Mesothelial cell of epicardium (in vitro differentiated cells): Measurements from ENCODE around the gene ENDOG. TPM values are rescaled to one million over a fixed set of nuclear protein-coding genes. Genes with fewer than 3 reads are reported as not detected.
"Not testable (repeated sequence)": the region's sequence is repeated elsewhere in the genome, so short reads cannot be mapped to it uniquely, and the experiment has no call there.

Experiments
- DNase-seq, 2 experiments: peaks; one replicate each; pipeline ENCODE4 v3.0.0; 2021; ENCODE audit warnings: low spot score in 2 of 2; ENCODE audit not compliant: unreplicated experiment in 2 of 2
- H3K27ac Mint-ChIP-seq: 2 replicates; pipeline ENCODE4 v1.8.0; 2021; ENCODE audit warnings: mixed read lengths
- H3K27me3 Mint-ChIP-seq: 2 replicates; pipeline ENCODE4 v1.8.0; 2021; ENCODE audit warnings: low read depth, mixed read lengths
- H3K36me3 Mint-ChIP-seq: 2 replicates; pipeline ENCODE4 v1.8.0; 2021; ENCODE audit warnings: mixed read lengths
- H3K4me1 Mint-ChIP-seq: 2 replicates; pipeline ENCODE4 v1.8.0; 2021; ENCODE audit warnings: mixed read lengths
- H3K4me3 Mint-ChIP-seq: 2 replicates; pipeline ENCODE4 v1.8.0; 2021; ENCODE audit warnings: mild to moderate bottlenecking, moderate library complexity, mixed read lengths
- H3K9me3 Mint-ChIP-seq: 2 replicates; pipeline ENCODE4 v1.8.0; 2021; ENCODE audit warnings: mixed read lengths
- total RNA-seq: library from RNA; stranded (reverse); gene quantifications from 3 replicates; pipeline ENCODE4 v1.2.1, GENCODE V29; 2021
- TF ChIP-seq, protein P1 (sequence below): fragments of 200-600 bp; sonication (generic); IDR thresholded peaks from one replicate; pipeline ENCODE4 v1.5.0; 2021; ENCODE audit warnings: antibody characterized with exemption; ENCODE audit not compliant: unreplicated experiment

Gene ENDOG
- total RNA-seq, 1 donor from 2014 or later, result 9.8 TPM

DNA sequence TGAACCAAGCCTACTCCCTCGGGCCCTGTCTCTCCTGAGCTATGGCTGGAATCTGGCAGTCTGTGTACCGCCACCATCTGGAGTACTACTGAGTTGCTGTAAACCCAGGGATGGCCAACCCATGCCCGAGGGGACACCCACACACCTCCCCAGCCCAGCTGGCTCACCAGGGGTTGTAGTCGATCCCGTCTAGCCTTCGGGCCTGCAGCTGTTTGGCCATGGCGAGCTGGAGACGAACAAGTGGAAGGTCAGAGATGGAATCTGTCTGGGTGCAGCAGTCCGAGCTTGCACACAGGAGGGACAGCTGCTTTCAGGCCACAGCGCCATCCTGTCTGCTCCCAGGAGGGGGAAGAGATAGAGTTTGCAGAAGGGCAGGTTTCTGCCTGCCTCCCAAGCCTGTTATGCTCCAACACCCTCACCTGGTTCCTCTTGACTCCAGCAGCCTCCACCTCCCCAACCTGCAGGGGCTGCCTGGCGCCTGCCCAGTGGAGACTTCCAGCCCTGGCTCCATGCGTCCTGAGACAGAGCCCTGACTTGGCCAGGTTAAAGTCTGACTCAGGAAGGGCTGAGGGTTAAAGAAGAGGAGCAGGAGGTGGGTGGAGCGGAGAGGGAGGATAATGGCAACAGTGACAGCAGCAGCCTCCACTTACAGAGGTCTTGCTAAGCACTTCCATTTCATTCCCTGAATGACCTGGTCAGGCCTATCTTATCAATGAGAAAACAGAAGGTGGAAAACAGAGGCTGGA, 27.1 kb downstream of the ENDOG start:
- peaks cover 10% of the 10 kb centered on the region for H3K36me3 Mint-ChIP-seq
- H3K27ac Mint-ChIP-seq, result peak overlapping the region; percentile 59
- H3K4me1 Mint-ChIP-seq, result peaks cover 9% of the 10 kb centered on the region
- no peak for DNase-seq
- H3K4me3 Mint-ChIP-seq, result peak overlapping the region; percentile 26
- TF ChIP-seq, protein P1, sequence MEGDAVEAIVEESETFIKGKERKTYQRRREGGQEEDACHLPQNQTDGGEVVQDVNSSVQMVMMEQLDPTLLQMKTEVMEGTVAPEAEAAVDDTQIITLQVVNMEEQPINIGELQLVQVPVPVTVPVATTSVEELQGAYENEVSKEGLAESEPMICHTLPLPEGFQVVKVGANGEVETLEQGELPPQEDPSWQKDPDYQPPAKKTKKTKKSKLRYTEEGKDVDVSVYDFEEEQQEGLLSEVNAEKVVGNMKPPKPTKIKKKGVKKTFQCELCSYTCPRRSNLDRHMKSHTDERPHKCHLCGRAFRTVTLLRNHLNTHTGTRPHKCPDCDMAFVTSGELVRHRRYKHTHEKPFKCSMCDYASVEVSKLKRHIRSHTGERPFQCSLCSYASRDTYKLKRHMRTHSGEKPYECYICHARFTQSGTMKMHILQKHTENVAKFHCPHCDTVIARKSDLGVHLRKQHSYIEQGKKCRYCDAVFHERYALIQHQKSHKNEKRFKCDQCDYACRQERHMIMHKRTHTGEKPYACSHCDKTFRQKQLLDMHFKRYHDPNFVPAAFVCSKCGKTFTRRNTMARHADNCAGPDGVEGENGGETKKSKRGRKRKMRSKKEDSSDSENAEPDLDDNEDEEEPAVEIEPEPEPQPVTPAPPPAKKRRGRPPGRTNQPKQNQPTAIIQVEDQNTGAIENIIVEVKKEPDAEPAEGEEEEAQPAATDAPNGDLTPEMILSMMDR, result no peak
- H3K9me3 Mint-ChIP-seq, result peaks cover 14% of the 10 kb centered on the region
- no peaks in the 10 kb centered on the region for H3K27me3 Mint-ChIP-seq

DNA sequence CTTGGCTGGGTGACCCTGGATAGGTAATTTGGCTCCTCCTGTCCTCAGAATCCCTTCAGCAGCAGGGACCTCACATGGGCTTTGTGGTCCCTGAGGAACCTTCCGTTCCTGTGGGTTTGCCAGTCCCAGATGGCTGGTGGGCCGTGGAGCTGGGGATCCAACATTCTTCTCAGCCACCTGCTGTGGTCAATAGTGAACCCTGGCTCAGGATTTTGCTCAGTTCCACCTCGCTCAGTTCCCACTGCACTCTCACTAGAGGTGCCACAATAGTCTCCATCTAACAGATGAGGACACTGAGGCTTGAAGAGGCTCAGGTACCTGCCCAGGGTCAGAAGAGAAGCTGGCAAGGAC, 28.4 kb downstream of the ENDOG start:
- H3K27ac Mint-ChIP-seq, result no peak overlapping the region
- H3K27me3 Mint-ChIP-seq, result no peaks in the 10 kb centered on the region
- H3K4me1 Mint-ChIP-seq, result peaks cover 9% of the 10 kb centered on the region
- no peak for DNase-seq
- peaks cover 27% of the 10 kb centered on the region for H3K9me3 Mint-ChIP-seq
- H3K36me3 Mint-ChIP-seq, result peaks cover 19% of the 10 kb centered on the region
- H3K4me3 Mint-ChIP-seq, result no peak overlapping the region
- TF ChIP-seq, protein P1, result no peak

DNA sequence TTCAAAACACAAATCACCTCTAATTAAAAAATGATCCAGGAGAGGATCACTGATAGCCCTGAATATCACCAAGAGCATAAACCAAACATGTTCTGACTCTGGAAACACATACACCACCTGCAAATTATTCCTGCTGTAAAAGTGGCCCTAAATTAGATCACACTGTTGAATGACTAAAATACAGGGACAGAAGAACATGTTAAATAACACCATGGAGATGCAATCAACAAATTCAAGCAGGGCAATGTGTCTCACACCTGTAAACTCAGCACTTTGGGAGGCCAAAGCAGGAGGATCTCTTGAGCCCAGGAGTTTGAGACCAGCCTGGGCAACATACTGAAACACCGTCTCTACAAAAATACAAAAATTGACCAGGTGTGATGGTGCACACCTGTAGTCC, 29.5 kb downstream of the ENDOG start:
- Mint-ChIP-seq H3K9me3 (peaks cover 27% of the 10 kb centered on the region), H3K36me3 (peaks cover 17% of the 10 kb centered on the region), H3K4me3 (no peak overlapping the region), H3K27ac (no peak overlapping the region), H3K27me3 (no peaks in the 10 kb centered on the region), H3K4me1 (peaks cover 13% of the 10 kb centered on the region)
- TF ChIP-seq, protein P1, result no peak
- no peak for DNase-seq

DNA sequence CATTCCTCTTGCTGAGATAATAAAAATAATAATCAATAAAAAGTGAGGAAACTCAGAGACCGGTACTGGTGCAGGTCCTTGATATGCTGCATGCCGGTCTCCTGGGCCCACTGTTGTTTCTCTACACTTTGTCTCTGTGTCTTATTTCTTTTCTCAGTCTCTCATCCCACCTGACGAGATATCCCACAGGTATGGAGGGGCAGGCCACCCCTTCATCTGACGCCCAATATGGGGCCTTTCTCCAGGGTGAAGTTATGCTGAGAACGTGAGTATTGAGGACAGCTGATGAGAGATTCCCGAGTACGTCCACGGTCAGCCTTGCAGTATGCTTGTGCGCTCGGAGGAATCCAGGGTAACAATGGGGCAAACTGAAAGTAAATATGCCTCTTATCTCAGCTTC, 32.7 kb downstream of the ENDOG start:
- peaks cover 17% of the 10 kb centered on the region for H3K36me3 Mint-ChIP-seq
- H3K4me1 Mint-ChIP-seq, result peaks cover 19% of the 10 kb centered on the region
- peaks cover 27% of the 10 kb centered on the region for H3K9me3 Mint-ChIP-seq
- not testable (repeated sequence) for H3K27me3 Mint-ChIP-seq, H3K27ac Mint-ChIP-seq, DNase-seq, H3K4me3 Mint-ChIP-seq

DNA sequence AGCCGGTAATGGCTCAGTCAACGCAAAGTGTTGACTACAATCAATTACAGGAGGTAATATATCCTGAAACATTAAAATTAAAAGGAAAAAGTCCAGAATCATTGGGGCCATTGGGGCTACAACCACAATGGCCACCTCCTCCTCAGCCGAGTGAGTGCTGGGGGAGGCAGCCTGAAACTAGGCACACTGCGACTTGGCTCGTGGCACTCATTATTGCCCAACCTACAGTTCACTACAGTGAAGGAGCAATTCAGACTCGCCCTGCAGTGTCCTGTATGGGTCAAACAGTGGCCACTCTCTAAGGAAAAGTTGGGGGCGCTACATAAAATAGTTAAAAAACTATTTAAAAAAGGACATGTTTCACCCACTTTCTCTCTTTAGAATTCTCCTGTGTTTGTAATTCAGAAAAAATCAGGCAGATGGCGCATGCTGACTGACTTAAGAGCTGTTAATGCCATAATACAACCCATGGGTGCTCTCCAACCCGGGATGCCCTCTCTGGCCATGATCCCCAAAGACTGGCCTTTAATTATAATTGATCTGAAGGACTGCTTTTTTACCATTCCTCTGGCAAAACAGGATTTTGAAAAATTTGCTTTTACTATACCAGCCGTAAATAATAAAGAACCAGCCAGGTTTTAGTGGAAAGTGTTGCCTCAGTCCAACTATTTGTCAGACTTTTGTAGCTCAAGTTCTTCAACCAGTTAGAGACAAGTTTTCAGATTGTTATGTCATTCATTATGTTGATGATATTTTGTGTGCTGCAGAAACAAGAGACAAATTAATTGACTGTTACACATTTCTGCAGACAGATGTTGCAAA, 33.7 kb downstream of the ENDOG start:
- H3K27ac Mint-ChIP-seq, DNase-seq, H3K27me3 Mint-ChIP-seq, H3K4me3 Mint-ChIP-seq: not testable (repeated sequence)
- Mint-ChIP-seq H3K4me1 (peaks cover 23% of the 10 kb centered on the region), H3K9me3 (peaks cover 27% of the 10 kb centered on the region), H3K36me3 (peaks cover 17% of the 10 kb centered on the region)
- TF ChIP-seq, protein P1, result peak; percentile 49

DNA sequence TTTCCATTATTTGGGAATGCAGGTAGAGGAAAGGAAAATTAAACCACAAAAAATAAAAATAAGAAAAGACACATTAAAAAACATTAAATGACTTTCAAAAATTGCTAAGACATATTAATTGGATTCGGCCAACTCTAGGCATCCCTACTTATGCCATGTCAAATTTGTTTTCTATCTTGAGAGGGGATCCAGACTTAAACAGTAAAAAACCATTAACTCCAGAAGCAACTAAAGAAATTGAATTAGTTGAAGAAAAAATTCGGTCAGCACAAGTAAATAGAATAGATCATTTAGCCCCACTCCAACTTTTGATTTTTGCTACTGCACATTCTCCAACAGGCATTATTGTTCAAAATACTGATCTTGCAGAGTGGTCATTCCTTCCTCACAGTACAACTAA, 34.3 kb downstream of the ENDOG start:
- DNase-seq, H3K27me3 Mint-ChIP-seq, H3K4me3 Mint-ChIP-seq, H3K27ac Mint-ChIP-seq: not testable (repeated sequence)
- H3K9me3 Mint-ChIP-seq, result peaks cover 25% of the 10 kb centered on the region
- H3K36me3 Mint-ChIP-seq, result peaks cover 15% of the 10 kb centered on the region
- H3K4me1 Mint-ChIP-seq, result peaks cover 26% of the 10 kb centered on the region

DNA sequence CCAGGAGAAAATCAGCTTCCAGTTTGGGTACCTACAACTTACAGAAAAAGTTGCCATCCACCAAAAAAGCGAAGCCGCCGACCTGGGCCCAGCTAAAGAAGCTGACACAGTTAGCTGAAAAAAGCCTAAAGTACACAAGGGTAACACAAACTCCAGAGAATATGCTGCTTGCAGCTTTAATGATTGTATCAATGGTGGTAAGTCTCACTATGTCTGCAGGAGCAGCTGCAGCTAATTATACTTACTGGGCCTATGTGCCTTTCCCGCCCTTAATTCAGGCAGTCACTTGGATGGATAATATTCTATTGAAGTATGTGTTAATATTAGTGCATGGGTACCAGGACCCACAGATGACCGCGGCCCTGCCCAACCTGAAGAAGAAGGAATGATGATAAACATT, 36.2 kb downstream of the ENDOG start:
- not testable (repeated sequence) for H3K4me3 Mint-ChIP-seq, DNase-seq, H3K27me3 Mint-ChIP-seq, H3K27ac Mint-ChIP-seq
- Mint-ChIP-seq H3K4me1 (peaks cover 26% of the 10 kb centered on the region), H3K9me3 (peaks cover 18% of the 10 kb centered on the region), H3K36me3 (peaks cover 13% of the 10 kb centered on the region)

DNA sequence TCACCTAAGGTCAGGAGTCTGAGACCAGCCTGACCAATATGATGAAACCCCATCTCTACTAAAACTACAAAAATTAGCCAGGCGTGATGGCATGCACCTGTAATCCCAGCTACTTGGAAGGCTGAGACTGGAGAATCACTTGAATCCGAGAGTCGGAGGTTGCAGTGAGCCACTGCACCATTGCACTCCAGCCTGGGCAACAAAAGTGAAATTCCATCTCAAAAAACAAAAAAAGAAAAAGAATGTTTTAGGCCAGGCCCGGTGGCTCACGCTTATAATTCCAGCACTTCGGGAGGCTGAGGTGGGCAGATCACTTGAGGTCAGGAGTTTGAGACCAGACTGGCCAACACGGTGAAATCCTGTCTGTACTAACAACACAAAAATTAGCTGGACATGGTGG, 40.2 kb downstream of the ENDOG start:
- not testable (repeated sequence) for H3K27me3 Mint-ChIP-seq, DNase-seq

More for the DNA sequence above, 40.2 kb downstream of the ENDOG start:
- H3K4me3 Mint-ChIP-seq, H3K36me3 Mint-ChIP-seq, H3K9me3 Mint-ChIP-seq, H3K27ac Mint-ChIP-seq: not testable (repeated sequence)
- peaks cover 23% of the 10 kb centered on the region for H3K4me1 Mint-ChIP-seq
